B cell (primary cell): ENCODE measurements around the gene SLC38A1. TPM values are rescaled to one million over a fixed set of nuclear protein-coding genes. Genes with fewer than 3 reads are reported as not detected.

Experiments used
- ATAC-seq: fragments of 200-7000 bp; cut with Tn5 transposase; one replicate; pipeline ENCODE4 v1.10.0; 2021; ENCODE audit warnings: low read depth, mild to moderate bottlenecking, moderate number of reproducible peaks, moderate library complexity
- CTCF ChIA-PET: fragments of 350-600 bp; sonication (Branson Sonifier 250); formaldehyde crosslinking; loops from one replicate; lab custom pipeline; 2021; ENCODE audit warnings: antibody characterized with exemption, inconsistent platforms; lab: Charles Lee
- POLR2A ChIA-PET: fragments of 350-600 bp; sonication (Branson Sonifier 250); formaldehyde crosslinking; loops from one replicate; lab custom pipeline; 2021; ENCODE audit warnings: antibody characterized with exemption; lab: Charles Lee
- DNase-seq: peaks from one replicate; pipeline ENCODE4 v3.0.0; 2013
- H2AFZ ChIP-seq: 2 replicates; pipeline ENCODE4 v1.6.1; 2012; ENCODE audit warnings: mild to moderate bottlenecking, low read depth, low read length; ENCODE audit not compliant: insufficient read depth, poor library complexity, severe bottlenecking
- H3K27ac ChIP-seq, 2 donors: 1 replicate in 1 of 2; 2 replicates in 1 of 2; pipeline ENCODE4 v1.5.1; 2012 to 2013; ENCODE audit warnings: low read length in 2 of 2, mild to moderate bottlenecking in 2 of 2, moderate library complexity in 1 of 2
- H3K27me3 ChIP-seq, 4 experiments: fragments of 200-600 bp in 1 of 4; sonication (generic) in 1 of 4; replicated peaks in 1 of 4; 1 replicate in 2 of 4; 2 replicates in 2 of 4; pipeline versions ENCODE4 v1.6.1 to v1.7.0; 2013 to 2016; ENCODE audit warnings: low read length in 3 of 4, mild to moderate bottlenecking in 2 of 4, mixed read lengths in 1 of 4, moderate library complexity in 1 of 4; ENCODE audit not compliant: insufficient read depth in 4 of 4, control insufficient read depth in 3 of 4; ENCODE audit errors: control extremely low read depth in 1 of 4
- H3K36me3 ChIP-seq, 2 experiments: replicated peaks in 1 of 2; 1 replicate in 1 of 2; 2 replicates in 1 of 2; pipeline versions ENCODE4 v1.6.1 to v1.7.1; 2013; ENCODE audit warnings: low read length in 1 of 2; ENCODE audit not compliant: insufficient read depth in 2 of 2, control insufficient read depth in 1 of 2; ENCODE audit errors: control extremely low read depth in 1 of 2, extremely low read depth in 1 of 2
- H3K4me1 ChIP-seq, 2 donors: fragments of 200-600 bp in 1 of 2; sonication (generic) in 1 of 2; 1 replicate in 1 of 2; 2 replicates in 1 of 2; pipeline versions ENCODE4 v1.5.1 to v1.6.1; 2013 to 2017; ENCODE audit warnings: low read length in 2 of 2; ENCODE audit not compliant: control insufficient read depth in 2 of 2, insufficient read depth in 2 of 2
- H3K4me2 ChIP-seq: replicated peaks from 2 replicates; pipeline ENCODE3; 2012; ENCODE audit warnings: mild to moderate bottlenecking, low read depth, low read length; ENCODE audit not compliant: poor library complexity, severe bottlenecking
- H3K4me3 ChIP-seq, 5 experiments: fragments of 200-600 bp in 1 of 5; sonication (generic) in 1 of 5; 1 replicate in 3 of 5; 2 replicates in 2 of 5; pipeline versions ENCODE4 v1.5.1 to v1.7.0; 2011 to 2016; ENCODE audit warnings: low read length in 4 of 5, mild to moderate bottlenecking in 4 of 5, low read depth in 2 of 5, control low read depth in 1 of 5, moderate library complexity in 1 of 5; ENCODE audit not compliant: insufficient read depth in 1 of 5; ENCODE audit errors: control extremely low read depth in 1 of 5, extremely low read depth in 1 of 5
- H3K79me2 ChIP-seq: fragments of 200-600 bp; sonication (generic); one replicate; pipeline ENCODE4 v1.6.0; 2016; ENCODE audit warnings: low read length; ENCODE audit not compliant: control insufficient read depth, insufficient read depth
- H3K9ac ChIP-seq: fragments of 200-600 bp; sonication (generic); 2 replicates; pipeline ENCODE4 v1.6.1; 2017; ENCODE audit warnings: mild to moderate bottlenecking, low read length, moderate library complexity
- H3K9me3 ChIP-seq, 3 donors: one replicate each; pipeline versions ENCODE4 v1.6.1 to v1.7.1; 2013; ENCODE audit warnings: low read length in 2 of 3; ENCODE audit not compliant: control insufficient read depth in 2 of 3, insufficient read depth in 1 of 3; ENCODE audit errors: control extremely low read depth in 1 of 3
- H4K20me1 ChIP-seq: 2 replicates; pipeline ENCODE4 v1.6.0; 2012; ENCODE audit warnings: mild to moderate bottlenecking, low read length; ENCODE audit not compliant: insufficient read depth, control insufficient read depth, poor library complexity, severe bottlenecking
- H3K27ac Mint-ChIP-seq: one replicate; pipeline ENCODE4 v1.8.0; 2021; ENCODE audit warnings: mixed read lengths
- H3K27me3 Mint-ChIP-seq: one replicate; pipeline ENCODE4 v1.8.0; 2021; ENCODE audit warnings: mixed read lengths
- H3K4me1 Mint-ChIP-seq: one replicate; pipeline ENCODE4 v1.8.0; 2021; ENCODE audit warnings: mixed read lengths
- H3K4me3 Mint-ChIP-seq: one replicate; pipeline ENCODE4 v1.8.0; 2021; ENCODE audit warnings: mixed read lengths
- H3K9me3 Mint-ChIP-seq: one replicate; pipeline ENCODE4 v1.8.0; 2022; ENCODE audit warnings: mixed read lengths; ENCODE audit not compliant: insufficient read depth
- EZH2 ChIP-seq: IDR thresholded peaks from 2 replicates; pipeline ENCODE4 v1.6.1; 2012; ENCODE audit warnings: borderline replicate concordance, low read depth, mild to moderate bottlenecking, moderate library complexity, low read length; ENCODE audit not compliant: insufficient read depth, poor library complexity, severe bottlenecking
- WGBS: methylation state at CpG from one replicate; pipeline ENCODE4 v1.1.5; 2013; ENCODE audit warnings: missing lambda C conversion rate; ENCODE audit not compliant: insufficient coverage; 5-methylcytosine and 5-hydroxymethylcytosine counted together
- intact Hi-C: fragments of 100-400 bp; cut with micrococcal nuclease; formaldehyde crosslinking; loops from one replicate; pipeline ENCODE4 v1.10.0; 2022
- polyA plus RNA-seq: library from polyadenylated mRNA; depleted of rRNA; stranded (reverse); fragments of >200 nt; gene quantifications from 2 replicates; pipeline ENCODE4 v1.2.3, GENCODE V29; 2012
- total RNA-seq, 2 donors: library from RNA; stranded (reverse); fragments of 120-200 nt in 1 of 2; gene quantifications; 1 replicate in 1 of 2; 2 replicates in 1 of 2; pipeline versions ENCODE4 v1.2.3 to v1.2.4, GENCODE V29; 2013 to 2022
- TF ChIP-seq, protein P1 (sequence below): fragments of 200-600 bp; IDR thresholded peaks from one replicate; pipeline ENCODE4 v1.8.0; 2022; ENCODE audit warnings: antibody characterized with exemption, mild to moderate bottlenecking

The SLC38A1 gene
- total and polyA plus RNA-seq, 2 donors (not counting 1 experiment from before 2014, with no cell fraction given) = 38.1 to 205 TPM

GRCh38 chr12:46261646-46262045 is 7.2 kb downstream of the SLC38A1 start:
- peak overlapping the region; percentile 14 for H3K4me2 ChIP-seq
- peaks cover 100% of the 10 kb centered on the region for H3K79me2 ChIP-seq
- TF ChIP-seq, protein P1, sequence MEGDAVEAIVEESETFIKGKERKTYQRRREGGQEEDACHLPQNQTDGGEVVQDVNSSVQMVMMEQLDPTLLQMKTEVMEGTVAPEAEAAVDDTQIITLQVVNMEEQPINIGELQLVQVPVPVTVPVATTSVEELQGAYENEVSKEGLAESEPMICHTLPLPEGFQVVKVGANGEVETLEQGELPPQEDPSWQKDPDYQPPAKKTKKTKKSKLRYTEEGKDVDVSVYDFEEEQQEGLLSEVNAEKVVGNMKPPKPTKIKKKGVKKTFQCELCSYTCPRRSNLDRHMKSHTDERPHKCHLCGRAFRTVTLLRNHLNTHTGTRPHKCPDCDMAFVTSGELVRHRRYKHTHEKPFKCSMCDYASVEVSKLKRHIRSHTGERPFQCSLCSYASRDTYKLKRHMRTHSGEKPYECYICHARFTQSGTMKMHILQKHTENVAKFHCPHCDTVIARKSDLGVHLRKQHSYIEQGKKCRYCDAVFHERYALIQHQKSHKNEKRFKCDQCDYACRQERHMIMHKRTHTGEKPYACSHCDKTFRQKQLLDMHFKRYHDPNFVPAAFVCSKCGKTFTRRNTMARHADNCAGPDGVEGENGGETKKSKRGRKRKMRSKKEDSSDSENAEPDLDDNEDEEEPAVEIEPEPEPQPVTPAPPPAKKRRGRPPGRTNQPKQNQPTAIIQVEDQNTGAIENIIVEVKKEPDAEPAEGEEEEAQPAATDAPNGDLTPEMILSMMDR = no peak
- TF ChIP-seq EZH2 = no peak
- no peak overlapping the region for H2AFZ ChIP-seq
- peaks cover 85 to 90% of the 10 kb centered on the region in 2 donors for H3K4me1 ChIP-seq
- ChIA-PET POLR2A (no interaction called here), CTCF (no interaction called here)
- H3K36me3 ChIP-seq = peaks cover 0 to 26% of the 10 kb centered on the region in 2 experiments
- no peak overlapping the region for H3K9ac ChIP-seq
- H3K4me3 Mint-ChIP-seq = peak overlapping the region; percentile 23
- no peak for DNase-seq
- intact Hi-C loops = no loop called here
- H3K27me3 Mint-ChIP-seq = no peaks in the 10 kb centered on the region
- no peaks in the 10 kb centered on the region for H3K9me3 Mint-ChIP-seq
- no peaks in the 10 kb centered on the region for H3K9me3 ChIP-seq
- no peak for ATAC-seq
- H4K20me1 ChIP-seq = peaks cover 96% of the 10 kb centered on the region
- peak overlapping the region in 1 of 2 donors; percentile 65 for H3K27ac ChIP-seq
- no peak overlapping the region for H3K4me3 ChIP-seq
- WGBS = no CpG with 5 or more reads among the region's 2 CpGs
- no peaks in the 10 kb centered on the region for H3K27me3 ChIP-seq
- peaks cover 35% of the 10 kb centered on the region for H3K4me1 Mint-ChIP-seq
- H3K27ac Mint-ChIP-seq = peak overlapping the region; percentile 57

- no peaks in the 10 kb centered on the region for H3K9me3 ChIP-seq
- peak overlapping the region in 1 of 2 donors; percentile 65 for H3K27ac ChIP-seq
- Mint-ChIP-seq H3K4me1 (peaks cover 39% of the 10 kb centered on the region), H3K9me3 (no peaks in the 10 kb centered on the region), H3K27me3 (no peaks in the 10 kb centered on the region), H3K4me3 (no peak overlapping the region), H3K27ac (no peak overlapping the region)
- POLR2A ChIA-PET = no interaction called here
- no peak overlapping the region for H3K4me3 ChIP-seq
- no peaks in the 10 kb centered on the region for H3K27me3 ChIP-seq
- ATAC-seq = no peak
- H2AFZ ChIP-seq = no peak overlapping the region
- intact Hi-C loops = no loop called here
- H3K9ac ChIP-seq = no peak overlapping the region
- peaks cover 82 to 84% of the 10 kb centered on the region in 2 donors for H3K4me1 ChIP-seq
- WGBS = no CpG with 5 or more reads among the region's 2 CpGs
- H3K36me3 ChIP-seq = peaks cover 0 to 30% of the 10 kb centered on the region in 2 experiments
- no peak for DNase-seq
- TF ChIP-seq EZH2 = no peak
- TF ChIP-seq, protein P1 = no peak
- CTCF ChIA-PET = no interaction called here
- H3K79me2 ChIP-seq = peaks cover 99% of the 10 kb centered on the region
- peaks cover 93% of the 10 kb centered on the region for H4K20me1 ChIP-seq
- peak overlapping the region; percentile 42 for H3K4me2 ChIP-seq
Observed at GRCh38 chr12:46260913-46261476, 7.8 kb downstream of the SLC38A1 start.
